Fibroblast of skin of right biceps (primary cell): Measurements from ENCODE around the gene FHIT.

Source experiments
- DNase-seq: peaks from one replicate; pipeline ENCODE4 v3.0.0-alpha.2; 2013

FHIT gene

GRCh38 chr3:60444898-60445437 lies 806.3 kb downstream of the FHIT start:
- no peak for DNase-seq

GRCh38 chr3:60440869-60441268 lies 810.4 kb downstream of the FHIT start:
- no peak for DNase-seq

- DNase-seq: no peak
Observed at GRCh38 chr3:60435941-60436650, 815.2 kb downstream of the FHIT start.

- peak; percentile 1 for DNase-seq
Observed at GRCh38 chr3:60434950-60435349, 816.3 kb downstream of the FHIT start.

GRCh38 chr3:60434323-60434722 lies 816.9 kb downstream of the FHIT start:
- DNase-seq: no peak

- DNase-seq: no peak
Observed at GRCh38 chr3:60431599-60431958, 819.7 kb downstream of the FHIT start.

GRCh38 chr3:60430205-60430604 lies 821.0 kb downstream of the FHIT start:
- DNase-seq: no peak

GRCh38 chr3:60427109-60427508 lies 824.1 kb downstream of the FHIT start:
- no peak for DNase-seq

- DNase-seq: no peak
Observed at GRCh38 chr3:60424942-60425341, 826.3 kb downstream of the FHIT start.

GRCh38 chr3:60424034-60424433 lies 827.2 kb downstream of the FHIT start:
- no peak for DNase-seq

- no peak for DNase-seq
Observed at GRCh38 chr3:60423556-60423955, 827.7 kb downstream of the FHIT start.

GRCh38 chr3:60421749-60422446 lies 829.4 kb downstream of the FHIT start:
- no peak for DNase-seq

GRCh38 chr3:60417576-60417975 lies 833.7 kb downstream of the FHIT start:
- no peak for DNase-seq

- no peak for DNase-seq
Observed at GRCh38 chr3:60414011-60414410, 837.2 kb downstream of the FHIT start.

- no peak for DNase-seq
Observed at GRCh38 chr3:60413551-60413950, 837.7 kb downstream of the FHIT start.

- no peak for DNase-seq
Observed at GRCh38 chr3:60403866-60404265, 847.4 kb downstream of the FHIT start.

GRCh38 chr3:60402931-60403330 lies 848.3 kb downstream of the FHIT start:
- no peak for DNase-seq

- DNase-seq: peak; percentile 12
Observed at GRCh38 chr3:60399861-60400845, 851.1 kb downstream of the FHIT start.

GRCh38 chr3:60399292-60399691 lies 852.0 kb downstream of the FHIT start:
- DNase-seq: peak; percentile 3

- no peak for DNase-seq
Observed at GRCh38 chr3:60395173-60395762, 856.0 kb downstream of the FHIT start.

GRCh38 chr3:60393946-60394345 lies 857.3 kb downstream of the FHIT start:
- no peak for DNase-seq

GRCh38 chr3:60392501-60392900 lies 858.8 kb downstream of the FHIT start:
- no peak for DNase-seq

- no peak for DNase-seq
Observed at GRCh38 chr3:60391292-60391691, 860.0 kb downstream of the FHIT start.
